ENCODE data around the gene TAF4B. TPM values are rescaled to one million over a fixed set of nuclear protein-coding genes. Genes with fewer than 3 reads are reported as not detected.

The TAF4B gene
- total and polyA plus RNA-seq, 9 of the 15 experiments (the other 6 are each of a cell fraction or from before 2014, with no cell fraction given): 4.5 to 25.3 (median 20.5) TPM

GRCh38 chr18:26325771-26326170 lies 99.5 kb downstream of the TAF4B start:
- no peak for ATAC-seq
- Histone ChIP-seq H4K20me1 (replicated peaks; ENCODE audit: control insufficient read depth, insufficient read depth, low read length) (no peaks in the 10 kb centered on the region), H3K9me1 (ENCODE audit: control insufficient read depth, insufficient read depth, low read length) (no peaks in the 10 kb centered on the region), H2AFZ (ENCODE audit: low read depth, low read length) (no peak overlapping the region), H3K9me3 (replicated peaks; ENCODE audit: control insufficient read depth, insufficient read depth, low read depth, low read length) (no peaks in the 10 kb centered on the region), H3K36me3 (ENCODE audit: control insufficient read depth, insufficient read depth, low read length) (peaks cover 28% of the 10 kb centered on the region), H3K4me3 (no peak overlapping the region), H3K79me2 (ENCODE audit: control insufficient read depth, insufficient read depth, low read length) (no peaks in the 10 kb centered on the region), H3K9ac (ENCODE audit: insufficient read depth in 1 of 2, low read depth in 2 of 2, low read length in 2 of 2) (no peak overlapping the region), H3K27me3 (ENCODE audit: control insufficient read depth in 2 of 2, insufficient read depth in 2 of 2, low read length in 2 of 2) (no peaks in the 10 kb centered on the region), H3K4me1 (replicated peaks in 1 of 2; ENCODE audit: control insufficient read depth in 2 of 2, insufficient read depth in 2 of 2, low read length in 2 of 2) (no peaks in the 10 kb centered on the region), H3K27ac (ENCODE audit: extremely low read depth, low read depth, low read length) (no peak overlapping the region), H3K4me2 (ENCODE audit: insufficient read depth, low read length) (no peak overlapping the region)
- ChIA-PET POLR2A (no interaction called here), CTCF (ENCODE audit: low intra/inter-chr PET ratio) (no interaction called here)
- WGBS (ENCODE audit: insufficient coverage, low coverage, missing lambda C conversion rate): 66% methylated on average over 2 of the region's 2 CpGs
- no TSS peak for BruUV-seq (replicated peaks)
- no peak for FAIRE-seq
- in situ Hi-C loops (cut with MboI) (no loop called here), intact Hi-C loops (cut with micrococcal nuclease) (no loop called here)
- no peak for DNase-seq (ENCODE audit: extremely low read depth in 1 of 4, low spot score in 3 of 4)
- TF ChIP-seq ATF7 (IDR thresholded peaks at IDR 0.05): no peak
- no peak for TF ChIP-seq HOXB6 (CRISPR knock-in tag; IDR thresholded peaks at IDR 0.05; ENCODE audit: borderline replicate concordance)
- TF ChIP-seq SP1 (CRISPR knock-in tag; IDR thresholded peaks at IDR 0.05): no peak
- no peak for TF ChIP-seq ZNF347 (CRISPR knock-in tag; IDR thresholded peaks at IDR 0.05; ENCODE audit: low read depth)
- TF ChIP-seq ZNF239 (CRISPR knock-in tag; IDR thresholded peaks at IDR 0.05): no peak
- no peak for TF ChIP-seq KLF6 (CRISPR knock-in tag; IDR thresholded peaks at IDR 0.05; ENCODE audit: borderline replicate concordance)
- no peak for TF ChIP-seq SIRT6 (IDR thresholded peaks at IDR 0.05; ENCODE audit: low read depth, low read length)

- FAIRE-seq (no peak), DNase-seq (ENCODE audit: extremely low read depth in 1 of 4, low spot score in 3 of 4) (no peak), ATAC-seq (no peak)
- no peaks in the 10 kb centered on the region for H3K9me1 ChIP-seq (ENCODE audit: control insufficient read depth, insufficient read depth, low read length)
- no peaks in the 10 kb centered on the region for H4K20me1 ChIP-seq (replicated peaks; ENCODE audit: control insufficient read depth, insufficient read depth, low read length)
- no peaks in the 10 kb centered on the region for H3K27me3 ChIP-seq (ENCODE audit: control insufficient read depth in 2 of 2, insufficient read depth in 2 of 2, low read length in 2 of 2)
- no TSS peak for BruUV-seq (replicated peaks)
- H3K4me2 ChIP-seq (ENCODE audit: insufficient read depth, low read length): no peak overlapping the region
- POLR2A ChIA-PET: no interaction called here
- H3K9ac ChIP-seq (ENCODE audit: insufficient read depth in 1 of 2, low read depth in 2 of 2, low read length in 2 of 2): no peak overlapping the region
- no peaks in the 10 kb centered on the region for H3K9me3 ChIP-seq (replicated peaks; ENCODE audit: control insufficient read depth, insufficient read depth, low read depth, low read length)
- H3K4me3 ChIP-seq: no peak overlapping the region
- in situ Hi-C loops (cut with MboI): no loop called here
- H3K36me3 ChIP-seq (ENCODE audit: control insufficient read depth, insufficient read depth, low read length): peaks cover 23% of the 10 kb centered on the region; the same call in 2 of the 3 replicates
- WGBS (ENCODE audit: insufficient coverage, low coverage, missing lambda C conversion rate): 66% methylated on average over 3 of the region's 3 CpGs
- no peak overlapping the region for H2AFZ ChIP-seq (ENCODE audit: low read depth, low read length)
- intact Hi-C loops (cut with micrococcal nuclease): no loop called here
- no peaks in the 10 kb centered on the region for H3K4me1 ChIP-seq (replicated peaks in 1 of 2; ENCODE audit: control insufficient read depth in 2 of 2, insufficient read depth in 2 of 2, low read length in 2 of 2)
- no peaks in the 10 kb centered on the region for H3K79me2 ChIP-seq (ENCODE audit: control insufficient read depth, insufficient read depth, low read length)
- H3K27ac ChIP-seq (ENCODE audit: extremely low read depth, low read depth, low read length): no peak overlapping the region
- CTCF ChIA-PET (ENCODE audit: low intra/inter-chr PET ratio): no interaction called here
- TF ChIP-seq MTA3 (IDR thresholded peaks at IDR 0.05; ENCODE audit: borderline replicate concordance): no peak
- no peak for TF ChIP-seq MECOM (CRISPR knock-in tag; IDR thresholded peaks at IDR 0.05)
- no peak for TF ChIP-seq HDAC3 (IDR thresholded peaks at IDR 0.05; ENCODE audit: borderline replicate concordance, partially characterized antibody)
- TF ChIP-seq SUPT5H (IDR thresholded peaks at IDR 0.05): no peak
- no peak for TF ChIP-seq NFIX (CRISPR knock-in tag; IDR thresholded peaks at IDR 0.05; ENCODE audit: low read depth)
- TF ChIP-seq ZBTB49 (CRISPR knock-in tag; IDR thresholded peaks at IDR 0.05; ENCODE audit: borderline replicate concordance): no peak
- no peak for TF ChIP-seq HDAC8 (tag; IDR thresholded peaks at IDR 0.05)
- TF ChIP-seq MCM2 (IDR thresholded peaks at IDR 0.05; ENCODE audit: low read depth): no peak
- TF ChIP-seq ILK (tag; IDR thresholded peaks at IDR 0.05; ENCODE audit: borderline replicate concordance, low read depth): no peak
These were observed 100.8 kb downstream of the TAF4B start for GRCh38 chr18:26327062-26327461.
